ENCODE data around the gene PRX.
"Not testable (repeated sequence)": the region's sequence is repeated elsewhere in the genome, so short reads cannot be mapped to it uniquely, and the experiment has no call there.

The PRX gene

DNA sequence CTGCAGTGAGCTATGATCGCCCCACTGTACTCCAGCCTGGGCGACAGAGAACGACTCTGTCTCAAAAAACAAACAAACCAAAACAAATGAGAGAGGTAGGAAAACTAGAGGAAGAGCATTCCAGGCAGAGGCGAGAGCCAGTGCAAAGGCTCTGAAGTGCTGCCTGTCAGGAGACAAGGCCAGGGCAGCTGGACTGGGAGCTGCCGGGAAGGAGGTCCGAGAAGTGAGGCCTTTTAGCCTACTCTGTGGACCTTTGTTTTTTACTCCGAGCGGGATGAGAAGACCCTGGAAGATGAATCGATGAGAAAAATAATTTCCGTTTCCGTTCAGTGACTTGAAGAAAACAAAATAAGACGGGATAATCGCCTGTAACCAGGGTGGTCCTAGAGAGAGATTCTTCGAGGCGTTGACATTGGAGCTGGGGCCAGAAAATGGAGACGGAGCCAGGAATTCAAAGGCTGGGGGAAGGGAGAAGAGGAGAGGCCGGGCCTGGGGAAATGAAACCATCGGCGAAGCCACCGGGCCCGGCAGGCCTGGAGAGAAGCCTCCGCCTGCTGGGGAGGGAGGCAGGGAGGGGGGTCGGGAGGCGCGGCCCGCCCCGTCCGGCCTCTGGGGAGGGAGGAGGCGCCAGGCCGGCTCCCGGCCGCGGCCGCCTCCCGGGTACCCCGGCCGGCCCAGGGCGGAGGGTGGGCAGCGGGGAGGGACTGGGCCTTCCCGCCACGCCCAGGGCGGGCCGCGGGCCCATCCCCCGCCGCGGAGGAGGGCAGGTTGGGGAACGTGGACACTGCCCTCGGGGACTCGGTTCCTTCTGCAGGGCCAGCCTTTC lies 20.4 kb upstream of the PRX start:
- peak; percentile 76 to 78 for DNase-seq (ENCODE audit: low read depth in 2 of 2)

DNA sequence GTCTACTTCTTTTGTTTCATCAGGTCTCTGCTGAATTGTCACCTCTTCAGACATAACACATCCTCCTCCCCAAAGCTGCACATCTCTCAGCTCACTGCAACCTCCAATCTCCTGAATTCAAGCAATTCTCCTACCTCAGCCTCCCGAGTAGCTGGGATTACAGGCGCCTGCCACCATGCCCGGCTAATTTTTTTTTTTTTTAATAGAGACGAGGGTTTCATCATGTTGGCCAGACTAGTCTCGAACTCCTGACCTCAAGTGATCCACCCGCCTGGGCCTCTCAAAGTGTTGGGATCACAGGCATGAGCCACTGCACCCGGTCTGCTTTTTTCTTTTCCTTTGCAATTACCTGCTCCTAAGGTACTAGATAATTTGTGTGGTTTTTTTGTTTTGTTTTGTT lies 19.6 kb upstream of the PRX start:
- DNase-seq (ENCODE audit: low read depth in 2 of 2) = not testable (repeated sequence)

DNA sequence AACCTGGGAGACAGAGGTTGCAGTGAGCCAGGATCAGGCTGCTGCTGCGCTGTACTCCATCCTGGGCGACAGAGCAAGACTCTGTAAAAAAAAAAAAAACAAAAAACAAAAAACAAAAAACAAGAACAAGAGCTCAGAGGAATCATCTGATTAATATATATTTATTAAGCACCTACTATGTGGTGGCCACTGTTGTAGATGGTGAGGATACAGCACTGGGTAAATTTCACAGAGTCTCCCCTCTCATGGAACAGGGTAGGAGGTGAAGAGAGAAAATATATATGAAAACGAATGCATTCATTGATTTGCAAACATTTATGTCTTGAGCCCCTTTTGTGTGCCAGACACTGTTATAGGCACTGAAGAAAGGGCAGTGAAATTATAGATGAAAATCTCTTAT lies 18.5 kb upstream of the PRX start:
- DNase-seq (ENCODE audit: low read depth in 2 of 2) = no peak

DNA sequence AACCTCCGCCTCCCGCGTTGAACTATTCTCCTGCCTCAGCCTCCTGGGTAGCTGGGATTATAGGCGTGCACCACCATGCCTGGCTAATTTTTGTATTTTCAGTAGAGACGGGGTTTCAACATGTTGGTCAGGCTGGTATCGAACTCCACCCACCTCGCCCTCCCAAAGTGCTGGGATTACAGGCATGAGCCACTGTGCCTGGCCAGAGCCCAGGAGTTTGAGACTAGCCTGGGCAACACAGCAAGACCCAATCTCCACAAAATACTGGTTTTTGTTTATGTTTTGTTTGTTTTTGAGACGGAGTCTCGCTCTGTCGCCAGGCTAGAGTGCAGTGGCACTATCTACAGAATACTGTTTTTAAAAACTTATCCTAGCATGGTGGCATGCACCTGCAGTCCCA lies 17.1 kb upstream of the PRX start:
- DNase-seq (ENCODE audit: low read depth in 2 of 2) = not testable (repeated sequence)

DNA sequence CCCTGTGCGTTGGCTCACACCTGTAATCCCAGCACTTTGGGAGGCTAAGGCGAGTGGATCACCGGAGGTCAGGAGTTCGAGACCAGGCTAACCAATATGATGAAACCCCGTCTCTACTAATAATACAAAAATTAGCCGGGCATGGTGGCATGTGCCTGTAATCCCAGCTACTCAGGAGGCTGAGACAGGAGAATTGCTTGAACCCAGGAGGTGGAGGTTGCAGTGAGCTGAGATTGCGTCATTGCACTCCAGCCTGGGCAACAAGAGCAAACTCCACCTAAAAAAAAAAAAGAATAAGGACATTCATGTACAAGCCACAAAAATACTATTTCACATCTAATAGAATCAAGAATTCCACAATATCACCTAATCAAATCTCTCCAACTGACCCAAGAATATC lies 15.0 kb upstream of the PRX start:
- not testable (repeated sequence) for DNase-seq (ENCODE audit: low read depth in 2 of 2)

DNA sequence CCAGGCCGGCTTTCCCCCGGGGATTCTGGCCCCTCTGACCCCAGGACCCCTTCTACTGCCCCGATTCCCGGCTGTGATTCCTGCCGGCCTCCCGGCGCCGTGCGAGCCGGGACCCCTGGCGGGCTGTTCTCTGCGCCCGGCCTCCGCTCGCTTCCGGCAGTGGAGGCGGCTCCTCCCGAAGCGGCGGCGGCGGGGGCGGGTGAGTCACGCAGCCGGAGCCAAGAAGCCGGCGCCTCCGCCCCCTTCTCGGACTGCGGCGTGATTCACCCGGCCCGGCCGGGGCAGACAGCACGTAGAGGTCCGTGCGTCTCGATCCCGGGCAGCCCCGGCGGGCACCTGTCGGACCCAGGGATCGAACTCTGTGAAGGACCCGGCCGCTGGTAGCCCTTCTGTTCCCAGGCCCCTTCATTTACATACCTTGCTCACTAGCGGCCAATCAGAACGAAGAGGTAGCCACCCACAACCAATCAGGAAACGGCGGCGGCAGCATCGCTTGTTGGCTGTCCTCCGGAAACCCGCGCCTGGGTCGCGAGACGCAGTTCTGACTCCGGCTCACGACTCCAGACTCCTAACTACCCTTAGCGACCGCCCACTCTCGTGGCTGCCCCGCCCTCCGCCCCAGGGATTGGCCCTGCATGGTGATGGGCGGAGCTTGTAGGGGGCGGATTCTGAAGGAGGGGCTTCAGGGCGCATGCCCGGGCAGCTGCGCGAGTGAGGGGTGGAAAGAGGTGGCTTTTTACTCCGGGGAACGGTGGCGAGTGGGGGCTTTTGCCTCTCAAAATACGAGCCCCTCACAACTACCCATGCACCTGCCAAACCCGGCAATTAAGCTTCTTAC lies 12.5 kb upstream of the PRX start, which contains the start of gene SERTAD1:
Gene SERTAD1 (minus strand): TSS at position 543 of the 838 bp plus-strand sequence. CDS start 2,446 bp downstream, outside the sequence.
- peak; percentile 97 to 98 for DNase-seq (ENCODE audit: low read depth in 2 of 2)

DNA sequence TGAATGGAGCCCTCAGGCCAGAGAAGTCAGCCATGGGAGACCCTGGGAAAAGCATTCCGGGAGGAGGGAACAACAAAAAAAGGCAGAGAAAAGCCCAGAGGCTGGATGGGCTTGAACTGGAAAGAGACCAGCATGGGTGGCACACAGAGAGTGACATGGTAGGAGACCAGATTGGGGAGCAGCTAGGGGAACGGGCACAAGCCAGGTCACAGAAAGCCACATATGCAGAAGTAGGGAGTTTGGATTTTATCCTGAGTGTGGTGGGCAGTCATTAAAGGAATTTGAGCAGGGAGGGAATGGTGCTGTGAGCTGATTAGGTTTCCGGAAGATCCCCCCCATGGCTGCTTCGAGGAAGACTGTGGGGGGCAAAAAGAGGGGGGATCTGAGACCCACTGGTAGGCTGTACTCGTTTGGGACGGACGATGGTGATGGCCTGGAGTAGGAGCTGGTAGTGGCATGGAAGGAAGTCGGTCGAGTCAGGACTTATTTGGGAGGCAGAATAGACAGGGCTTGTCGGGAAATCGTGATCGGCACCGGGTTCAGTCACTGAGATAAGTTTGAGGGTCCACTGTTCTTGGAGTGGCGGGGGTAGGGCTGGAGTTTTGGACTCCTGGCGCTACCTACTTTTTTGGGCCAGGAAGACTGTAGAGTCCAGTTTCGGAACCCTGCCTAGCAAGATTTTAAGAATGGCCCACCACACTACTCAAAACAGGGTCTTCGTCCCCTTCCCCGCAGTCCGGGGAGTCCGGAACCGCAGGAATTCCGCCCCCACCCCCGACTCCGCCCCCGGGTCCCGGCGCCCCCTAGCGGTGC lies 11.7 kb upstream of the PRX start:
- DNase-seq (ENCODE audit: low read depth in 2 of 2) = no peak

DNA sequence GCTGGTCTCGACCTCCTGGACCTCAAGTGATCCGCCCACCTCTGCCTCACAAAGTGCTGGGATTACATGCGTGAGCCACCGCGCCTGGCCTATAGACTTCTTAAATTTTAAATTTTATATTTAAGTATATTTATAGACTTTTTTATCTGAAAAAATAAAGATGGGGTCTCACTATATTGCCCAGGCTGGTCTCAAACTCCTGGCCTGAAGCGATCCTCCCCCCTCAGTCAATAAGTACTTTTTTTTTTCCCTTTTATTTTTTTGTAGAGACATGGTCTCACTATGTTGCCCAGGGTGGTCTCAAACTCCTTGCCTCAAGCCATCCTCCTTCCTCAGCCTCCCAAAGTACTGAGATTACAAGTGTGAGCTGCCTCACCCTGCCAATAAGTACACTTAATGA lies 10.8 kb upstream of the PRX start:
- DNase-seq (ENCODE audit: low read depth in 2 of 2) = no peak

DNA sequence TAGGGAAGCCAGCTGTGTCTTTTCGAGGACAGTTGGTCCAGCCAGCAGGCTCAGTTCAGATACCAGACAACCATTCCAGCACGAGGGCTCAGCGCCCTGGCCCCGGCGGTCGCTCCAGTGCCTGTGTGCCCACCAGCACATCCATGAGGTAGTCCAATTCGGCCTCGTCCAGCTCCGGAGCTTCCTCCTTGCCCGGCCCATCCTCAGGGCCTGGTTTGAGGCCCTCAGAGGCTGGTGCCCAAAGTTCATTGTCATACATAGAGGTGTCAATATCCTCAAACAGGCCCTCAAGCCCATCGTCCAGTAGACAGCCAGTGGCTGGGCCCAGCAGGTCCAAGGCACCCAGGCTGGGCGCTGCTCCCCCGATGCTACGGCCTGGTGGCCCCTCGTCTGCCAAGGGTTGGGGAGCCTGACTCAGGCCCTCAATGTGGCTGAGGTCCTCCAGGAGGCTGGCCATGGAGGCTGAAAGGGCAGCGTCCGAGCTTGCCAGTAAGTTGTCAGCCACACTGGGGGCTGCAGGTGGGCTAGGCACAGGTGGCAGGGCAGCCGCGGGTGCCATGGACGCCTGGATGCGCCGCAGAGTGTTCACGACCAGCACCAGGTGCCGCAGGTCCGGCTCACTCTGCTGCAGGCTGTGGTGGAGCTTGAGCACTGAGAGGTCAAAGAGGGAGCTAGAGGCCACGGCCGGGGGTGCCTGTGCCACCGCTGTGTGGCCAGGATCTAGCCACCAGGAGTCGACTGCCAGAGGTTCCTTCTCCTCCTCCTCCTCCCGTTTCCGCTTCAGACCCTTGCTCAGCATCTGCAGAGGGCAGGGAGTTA lies 9.8 kb upstream of the PRX start:
- no peak for DNase-seq (ENCODE audit: low read depth in 2 of 2)

DNA sequence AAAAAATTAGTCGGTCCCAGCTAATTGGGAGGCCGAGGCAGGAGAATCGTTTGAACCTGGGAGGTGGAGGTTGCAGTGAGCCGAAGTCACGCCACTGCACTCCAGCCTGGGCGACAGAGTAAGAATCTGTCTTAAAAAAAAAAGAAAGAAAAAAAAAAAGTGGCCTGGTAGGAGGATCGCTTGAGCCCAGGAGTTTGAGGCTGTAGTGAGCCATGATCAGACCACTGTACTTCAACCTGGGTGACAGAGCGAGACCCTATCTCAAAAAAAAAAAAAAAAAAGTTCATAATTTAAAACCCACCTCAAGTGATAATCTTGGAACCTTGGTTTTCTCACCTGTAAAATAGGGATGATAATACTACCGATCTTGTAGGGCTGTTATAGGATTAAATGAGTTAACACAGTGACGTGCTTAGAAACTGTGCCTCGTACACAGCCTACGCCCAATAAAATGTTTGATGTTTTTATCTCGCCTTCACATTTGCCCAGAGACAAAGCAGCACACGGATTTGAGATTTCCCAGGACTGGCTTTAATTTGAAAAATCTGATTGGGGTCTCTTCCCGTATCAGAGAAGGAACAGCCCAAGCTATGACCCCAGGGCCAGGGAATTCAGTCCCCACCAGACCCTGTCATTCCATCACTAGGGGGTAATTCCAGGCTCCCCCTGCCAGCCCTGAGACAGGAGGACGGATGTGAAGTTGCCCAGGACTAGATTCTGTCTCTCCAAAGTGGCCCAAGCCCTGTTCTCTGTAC lies 9.0 kb upstream of the PRX start:
- DNase-seq (ENCODE audit: low read depth in 2 of 2) = no peak

DNA sequence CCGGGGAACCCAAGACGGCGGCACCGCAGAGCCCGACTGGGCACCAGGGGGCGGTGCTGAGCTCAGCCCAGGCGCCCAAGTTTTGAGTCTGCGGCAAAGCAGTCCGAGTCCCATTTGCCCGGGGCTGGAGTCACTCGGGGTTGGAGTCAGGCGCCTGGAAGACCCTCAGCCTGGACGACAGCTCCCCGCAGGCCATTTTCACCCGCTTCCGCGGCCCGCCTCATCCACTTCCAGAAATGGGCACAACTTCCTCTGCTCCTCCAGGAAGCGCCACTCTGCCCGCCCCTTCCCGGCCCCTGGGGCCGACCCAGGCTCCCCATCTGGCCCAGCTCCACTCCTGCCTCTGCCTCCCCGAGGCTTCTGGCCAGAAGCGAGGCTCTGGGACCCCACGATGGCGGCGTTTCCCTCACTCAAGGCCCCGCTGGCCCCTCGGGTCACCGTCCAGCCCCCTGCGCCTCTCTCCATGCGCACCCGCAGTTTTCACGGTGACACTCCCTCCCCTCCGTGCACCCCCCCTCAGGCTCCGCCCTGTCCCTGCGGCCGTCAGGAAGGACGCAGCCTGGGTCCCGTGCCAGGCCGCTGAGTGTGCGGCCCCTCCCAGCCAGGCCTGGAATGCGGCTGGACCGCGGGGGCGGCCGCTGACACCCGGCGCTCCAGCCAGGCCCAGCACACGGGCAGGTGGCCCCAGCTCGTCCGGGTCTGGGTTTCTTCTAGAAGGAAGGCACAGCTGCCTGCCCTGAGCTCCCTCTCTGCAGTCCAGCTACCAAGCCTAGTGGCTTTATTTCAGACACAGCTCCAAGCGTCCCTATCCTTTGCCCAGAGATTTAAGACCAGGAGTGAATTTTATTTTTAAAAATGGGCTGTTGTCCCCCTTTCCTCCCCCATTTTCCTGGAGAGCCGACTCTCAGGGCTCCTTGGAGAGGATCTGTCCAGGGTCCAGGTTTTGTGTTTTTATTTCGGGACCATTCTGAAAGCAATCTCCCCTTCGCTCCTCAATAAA lies 7.9 kb upstream of the PRX start:
- DNase-seq (ENCODE audit: low read depth in 2 of 2) = peak in 1 of 2 experiments; percentile 40

DNA sequence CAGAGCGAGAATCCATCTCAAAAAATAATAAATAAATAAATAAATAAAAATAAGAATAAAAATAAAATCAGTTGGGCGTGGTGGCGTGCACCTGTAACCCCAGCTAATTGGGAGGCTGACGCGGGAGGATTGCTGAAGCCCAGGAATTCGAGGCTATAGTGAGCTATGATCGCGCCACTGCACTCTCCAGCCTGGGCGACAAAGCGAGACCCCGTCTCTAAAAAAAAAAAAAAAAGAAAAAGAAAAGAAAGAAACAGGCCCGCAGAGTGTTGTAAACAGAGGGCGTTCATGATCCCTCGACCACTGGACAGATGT lies 7.2 kb upstream of the PRX start:
- no peak for DNase-seq (ENCODE audit: low read depth in 2 of 2)

DNA sequence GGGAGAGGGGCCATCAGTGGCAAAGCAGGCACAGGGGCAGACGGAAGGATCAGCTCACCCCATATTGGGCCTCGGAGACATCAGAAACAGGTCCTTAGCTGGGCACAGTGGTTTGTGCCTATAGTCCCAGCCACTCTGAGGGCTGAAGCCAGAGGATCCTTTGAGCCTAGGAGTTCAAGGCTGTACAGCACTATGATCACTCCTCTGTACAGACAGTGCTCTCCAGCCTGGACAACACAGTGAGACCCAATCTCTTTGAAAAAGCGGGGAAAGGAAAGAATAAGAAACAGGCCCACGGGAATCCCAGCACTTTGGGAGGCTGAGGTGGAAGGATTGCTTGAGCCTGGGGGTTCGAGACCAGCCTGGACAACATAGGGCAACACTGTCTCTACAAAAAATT lies 6.6 kb upstream of the PRX start:
- no peak for DNase-seq (ENCODE audit: low read depth in 2 of 2)

DNA sequence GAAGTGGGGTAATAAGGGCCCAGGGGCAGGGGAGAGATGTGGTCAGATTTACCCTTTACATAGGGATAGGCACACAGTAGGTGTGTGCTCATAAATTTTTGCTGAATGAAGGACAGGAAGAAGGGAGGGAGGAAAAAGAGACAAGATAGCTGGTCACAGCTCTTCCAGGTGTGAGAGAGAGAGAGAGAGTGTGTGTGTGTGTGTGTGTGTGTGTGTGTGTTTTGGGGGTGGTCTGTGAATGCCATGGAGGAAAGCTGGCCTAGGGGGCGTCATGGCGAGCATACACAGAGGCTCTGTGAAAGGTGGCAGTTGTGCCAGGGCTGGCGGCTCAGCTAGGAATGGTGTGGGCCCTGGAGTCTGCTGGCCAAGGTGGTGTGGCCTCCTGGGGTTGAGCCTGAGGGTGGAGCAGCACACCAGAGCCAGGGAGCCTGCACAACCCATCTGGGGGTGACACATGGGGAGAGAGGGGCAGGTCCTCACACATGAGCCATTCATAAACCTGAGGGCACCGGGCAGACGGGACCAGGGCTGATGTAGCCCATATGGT lies 6.0 kb upstream of the PRX start:
- DNase-seq (ENCODE audit: low read depth in 2 of 2) = no peak

DNA sequence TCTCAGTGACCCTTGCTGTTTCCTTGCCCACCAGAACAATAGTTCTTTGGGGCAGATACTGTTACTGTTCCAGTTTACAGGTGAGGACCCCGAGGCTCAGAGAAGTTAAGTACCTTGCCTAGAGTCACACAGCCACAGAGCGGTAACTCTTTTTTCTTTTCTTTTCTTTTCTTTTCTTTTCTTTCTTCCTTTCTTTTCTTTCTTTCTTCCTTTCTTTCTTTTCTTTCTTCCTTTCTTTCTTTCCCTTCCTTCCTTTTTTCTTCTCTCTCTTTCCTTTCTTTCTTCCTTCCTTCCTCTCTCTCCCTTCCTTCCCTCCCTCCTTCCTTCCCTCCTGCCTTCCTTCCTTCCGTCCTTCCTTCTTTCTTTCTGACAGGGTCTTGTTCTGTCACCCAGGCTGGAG lies 4.9 kb upstream of the PRX start:
- DNase-seq (ENCODE audit: low read depth in 2 of 2) = no peak

DNA sequence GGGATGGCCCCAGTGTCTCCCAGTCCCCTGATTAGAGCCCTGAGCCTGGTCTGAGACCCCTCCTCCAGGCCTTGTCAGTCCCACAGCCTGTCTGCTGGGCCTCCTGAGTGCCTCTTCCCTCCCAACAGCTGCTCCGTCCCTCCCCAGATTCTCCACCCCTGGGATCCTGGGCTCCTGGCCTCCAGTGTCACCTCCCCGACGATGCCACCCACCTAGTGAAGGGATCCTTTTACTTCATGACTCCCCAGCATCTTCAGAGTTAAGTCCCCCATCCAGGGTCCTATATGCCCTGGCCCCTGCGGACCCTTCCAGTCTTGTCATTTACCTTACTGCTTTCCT lies 4.4 kb upstream of the PRX start:
- no peak for DNase-seq (ENCODE audit: low read depth in 2 of 2)

DNA sequence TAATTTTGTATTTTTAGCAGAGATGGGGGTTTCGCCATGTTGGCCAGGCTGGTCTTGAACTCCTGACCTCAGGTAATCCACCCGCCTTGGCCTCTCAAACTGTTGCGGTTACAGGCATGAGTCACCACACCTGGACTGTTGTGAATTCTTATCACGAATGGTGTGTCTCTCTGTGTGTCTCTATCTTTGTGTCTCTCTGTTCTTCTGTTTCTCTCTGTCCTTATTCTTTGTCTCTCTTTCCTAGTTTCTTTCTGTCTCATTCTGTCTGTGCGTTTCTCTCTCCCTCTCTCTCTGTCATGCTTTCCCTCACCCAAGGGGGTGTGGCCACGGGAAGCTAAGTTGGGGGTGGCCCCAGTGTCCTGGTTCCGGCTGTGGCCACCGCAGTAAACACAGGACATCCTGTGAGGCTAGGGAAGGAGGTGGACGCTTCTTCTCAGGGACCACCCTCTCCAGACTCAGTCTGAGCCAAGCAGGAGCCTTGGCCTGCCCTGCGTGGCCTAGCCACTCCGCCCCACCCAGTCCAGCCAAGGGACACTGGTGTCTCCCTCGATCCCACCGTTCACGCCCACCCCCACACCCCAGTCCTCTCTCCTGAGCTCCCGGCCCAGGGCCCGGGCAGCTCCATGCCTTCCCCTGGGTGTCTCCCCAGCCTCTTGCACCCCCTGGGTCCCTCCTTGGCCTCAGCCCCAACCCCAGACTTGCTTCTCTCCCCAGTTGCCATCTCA lies 3.9 kb upstream of the PRX start:
- DNase-seq (ENCODE audit: low read depth in 2 of 2) = no peak

DNA sequence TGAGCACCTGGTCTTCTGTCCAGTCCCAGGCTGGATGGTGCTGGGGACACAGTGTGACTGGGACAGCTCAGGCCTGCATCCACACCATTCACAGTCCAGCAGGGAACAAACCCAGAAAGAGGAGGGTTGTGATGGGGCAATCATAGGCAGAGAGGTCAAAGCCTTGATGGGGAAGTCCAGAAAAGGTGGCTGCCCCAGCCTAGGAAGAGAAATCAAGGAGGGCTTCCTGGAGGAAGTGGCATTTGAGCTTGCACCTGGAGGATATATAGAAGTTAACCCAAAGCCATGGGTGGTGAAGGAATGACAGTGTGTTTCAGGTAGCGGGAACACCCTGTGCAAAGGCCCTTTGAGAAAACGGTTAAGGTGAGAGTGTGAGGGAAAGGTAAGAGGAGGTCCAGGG lies 2.6 kb upstream of the PRX start:
- no peak for DNase-seq (ENCODE audit: low read depth in 2 of 2)
